NCI-H460 (cell line): Measurements from ENCODE around the gene TRIM73. TPM values are rescaled to one million over a fixed set of nuclear protein-coding genes. Genes with fewer than 3 reads are reported as not detected.
"Not testable (repeated sequence)": the region's sequence is repeated elsewhere in the genome, so short reads cannot be mapped to it uniquely, and the experiment has no call there.

ENCODE experiments used
- DNase-seq: peaks from one replicate; pipeline ENCODE4 v3.0.0-alpha.2; 2016; ENCODE audit warnings: low read depth; ENCODE audit errors: extremely low read depth
- polyA plus RNA-seq: library from polyadenylated mRNA; depleted of rRNA; stranded (reverse); fragments of >200 nt; gene quantifications from 2 replicates; pipeline ENCODE4 v1.2.3, GENCODE V29; 2014; cell fraction: nucleus; rRNA removed
- total RNA-seq: library from RNA; depleted of rRNA; stranded (reverse); fragments of >200 nt; shearing (Covaris generic); gene quantifications from 2 replicates; pipeline ENCODE4 v1.2.3, GENCODE V29; 2014; rRNA removed

TRIM73 gene
- total RNA-seq = 0.78 and 1.4 TPM in 2 replicates
- 1.9 and 4.1 TPM in 2 replicates for polyA plus RNA-seq

DNA sequence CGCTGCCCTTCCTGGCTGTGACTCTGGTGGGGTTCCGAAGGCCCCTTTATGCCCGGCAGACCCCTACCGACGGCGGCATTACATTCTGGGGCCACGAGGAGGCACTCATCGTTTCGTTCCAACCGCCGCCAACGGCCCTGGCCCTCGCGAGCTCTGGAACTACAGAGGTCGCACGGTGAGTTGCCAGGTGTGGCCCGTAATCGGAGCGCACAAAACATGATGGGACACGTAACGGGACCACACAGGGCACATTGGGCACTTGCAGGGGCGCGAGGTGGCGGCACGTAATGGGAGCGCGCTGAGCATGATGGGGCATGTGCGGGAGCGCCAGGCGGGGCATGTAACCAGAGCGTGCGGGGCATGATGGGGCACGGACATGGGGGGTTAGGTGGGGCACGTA is at the start of gene TRIM73:
Gene TRIM73, plus strand, starts transcription at position 301 of the 400 bp plus-strand sequence. CDS start 3,305 bp downstream, outside the sequence.
- not testable (repeated sequence) for DNase-seq

- DNase-seq = not testable (repeated sequence)
These were observed 36.5 kb upstream of the TRIM73 start for GRCh38 chr7:75358671-75359541.

- DNase-seq = not testable (repeated sequence)
These were observed 35.9 kb upstream of the TRIM73 start for GRCh38 chr7:75359542-75359848.

GRCh38 chr7:75364079-75364478 is 31.4 kb upstream of the TRIM73 start:
- DNase-seq = not testable (repeated sequence)

GRCh38 chr7:75366643-75367042 is 28.8 kb upstream of the TRIM73 start:
- not testable (repeated sequence) for DNase-seq

- DNase-seq = not testable (repeated sequence)
These were observed 28.1 kb upstream of the TRIM73 start for GRCh38 chr7:75367313-75367712.

- not testable (repeated sequence) for DNase-seq
These were observed 21.3 kb upstream of the TRIM73 start for GRCh38 chr7:75374144-75374518.

DNA sequence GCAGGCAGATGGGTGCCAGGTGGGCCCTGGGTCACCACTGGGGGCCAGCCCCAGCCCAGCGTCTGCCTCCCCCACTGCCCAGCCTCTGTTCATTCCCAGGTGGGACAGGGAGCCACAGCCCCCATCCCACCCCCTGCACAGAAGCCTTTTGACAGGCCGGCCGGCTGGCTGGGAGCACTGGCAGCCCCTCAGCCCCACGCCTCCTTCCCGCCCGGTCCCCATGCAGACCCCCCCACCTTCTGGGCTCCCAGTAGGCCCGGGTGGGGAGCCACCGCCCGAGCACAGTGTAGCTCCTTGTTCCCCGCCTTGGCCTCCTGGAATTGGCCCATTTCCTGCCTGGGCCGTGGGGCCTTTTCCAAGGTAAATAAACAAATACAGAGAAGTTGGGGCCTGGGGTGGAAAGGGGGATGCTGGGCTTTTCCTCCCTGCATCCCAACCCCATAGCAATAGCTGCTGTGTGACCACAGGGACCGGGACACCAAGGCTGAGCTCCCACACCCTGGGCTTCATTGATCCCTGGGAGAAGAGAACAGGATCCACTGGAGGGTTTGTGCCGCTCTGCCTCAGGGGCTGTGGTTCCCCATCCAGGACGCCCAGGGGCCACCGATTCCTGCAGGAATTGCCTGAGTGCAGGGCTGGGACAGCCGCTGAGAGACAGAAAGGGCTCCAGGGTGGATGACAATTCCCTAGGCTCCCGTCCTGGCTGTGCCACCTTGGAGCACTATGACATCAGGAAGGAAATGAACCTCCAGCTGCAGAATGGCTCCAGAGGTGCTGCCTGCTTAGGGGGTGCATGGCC is 20.7 kb upstream of the TRIM73 start:
- DNase-seq = not testable (repeated sequence)

- not testable (repeated sequence) for DNase-seq
These were observed 2.2 kb upstream of the TRIM73 start for GRCh38 chr7:75393194-75393593.

DNA sequence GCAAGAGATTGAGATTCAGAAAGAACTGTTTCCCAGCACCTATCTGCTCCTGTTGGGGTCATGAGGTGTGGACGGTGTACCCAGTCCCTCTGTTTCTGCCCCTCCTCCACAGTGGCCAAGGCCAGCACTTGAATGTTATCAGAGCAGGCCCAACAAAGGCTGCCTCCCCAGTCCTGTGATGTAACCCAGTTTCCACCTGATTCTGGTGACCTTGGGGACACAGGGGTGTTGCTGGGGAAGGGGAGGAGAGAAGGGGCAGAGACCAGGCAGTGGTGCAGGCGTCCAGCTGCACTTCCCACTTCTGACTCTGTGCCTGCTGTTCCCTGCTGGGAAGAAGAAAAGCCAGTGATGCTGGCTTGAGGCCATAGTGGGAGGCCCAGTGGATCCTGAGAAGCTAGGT is 2.4 kb downstream of the TRIM73 start:
- DNase-seq = not testable (repeated sequence)

DNA sequence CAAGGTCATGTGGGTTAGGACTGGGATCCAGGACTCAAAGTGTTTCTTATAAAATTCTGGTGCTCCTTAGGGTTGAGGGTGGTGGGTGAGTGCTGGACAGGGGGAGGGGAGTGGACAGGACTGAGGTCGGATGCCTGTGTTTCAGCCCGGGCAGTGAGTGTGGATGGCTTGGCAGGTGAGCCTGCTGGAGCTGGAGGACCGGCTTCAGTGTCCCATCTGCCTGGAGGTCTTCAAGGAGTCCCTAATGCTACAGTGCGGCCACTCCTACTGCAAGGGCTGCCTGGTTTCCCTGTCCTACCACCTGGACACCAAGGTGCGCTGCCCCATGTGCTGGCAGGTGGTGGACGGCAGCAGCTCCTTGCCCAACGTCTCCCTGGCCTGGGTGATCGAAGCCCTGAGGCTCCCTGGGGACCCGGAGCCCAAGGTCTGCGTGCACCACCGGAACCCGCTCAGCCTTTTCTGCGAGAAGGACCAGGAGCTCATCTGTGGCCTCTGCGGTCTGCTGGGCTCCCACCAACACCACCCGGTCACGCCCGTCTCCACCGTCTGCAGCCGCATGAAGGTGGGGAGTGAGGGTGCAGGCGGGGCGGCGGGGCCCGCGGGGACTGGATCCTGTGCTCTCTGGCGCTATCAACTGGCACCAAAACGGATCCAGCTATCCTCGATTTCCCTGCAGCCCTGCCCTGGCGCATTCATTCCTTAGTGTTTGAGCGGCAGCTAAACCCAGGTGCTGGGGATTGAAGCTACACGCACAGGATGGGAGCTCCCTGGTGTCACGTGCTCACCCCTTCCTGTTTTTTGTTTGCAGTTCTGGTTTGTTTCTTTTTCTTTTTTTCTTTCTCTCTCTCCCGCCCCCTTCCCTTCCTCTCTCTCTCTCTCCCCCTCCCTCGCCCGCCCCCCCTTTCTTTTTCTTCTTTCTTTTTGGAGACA is 3.6 kb downstream of the TRIM73 start:
- DNase-seq = not testable (repeated sequence)

GRCh38 chr7:75400575-75400974 is 5.1 kb downstream of the TRIM73 start:
- not testable (repeated sequence) for DNase-seq

- not testable (repeated sequence) for DNase-seq
These were observed 8.3 kb downstream of the TRIM73 start for GRCh38 chr7:75403455-75404443.

DNA sequence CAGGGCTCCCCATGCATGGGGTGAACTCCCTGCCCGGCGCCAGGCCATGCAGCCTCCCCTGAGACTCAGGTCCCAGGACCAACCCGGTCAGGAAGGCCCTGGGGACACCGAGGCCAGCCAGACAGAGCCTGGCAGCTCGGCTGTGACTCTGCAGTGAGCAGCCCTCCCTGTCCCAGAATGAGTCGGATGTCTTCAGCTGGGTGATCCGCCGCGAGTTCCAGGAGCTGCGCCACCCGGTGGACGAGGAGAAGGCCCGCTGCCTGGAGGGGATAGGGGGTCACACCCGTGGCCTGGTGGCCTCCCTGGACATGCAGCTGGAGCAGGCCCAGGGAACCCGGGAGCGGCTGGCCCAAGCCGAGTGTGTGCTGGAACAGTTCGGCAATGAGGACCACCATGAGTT is 9.2 kb downstream of the TRIM73 start:
- DNase-seq = not testable (repeated sequence)

DNA sequence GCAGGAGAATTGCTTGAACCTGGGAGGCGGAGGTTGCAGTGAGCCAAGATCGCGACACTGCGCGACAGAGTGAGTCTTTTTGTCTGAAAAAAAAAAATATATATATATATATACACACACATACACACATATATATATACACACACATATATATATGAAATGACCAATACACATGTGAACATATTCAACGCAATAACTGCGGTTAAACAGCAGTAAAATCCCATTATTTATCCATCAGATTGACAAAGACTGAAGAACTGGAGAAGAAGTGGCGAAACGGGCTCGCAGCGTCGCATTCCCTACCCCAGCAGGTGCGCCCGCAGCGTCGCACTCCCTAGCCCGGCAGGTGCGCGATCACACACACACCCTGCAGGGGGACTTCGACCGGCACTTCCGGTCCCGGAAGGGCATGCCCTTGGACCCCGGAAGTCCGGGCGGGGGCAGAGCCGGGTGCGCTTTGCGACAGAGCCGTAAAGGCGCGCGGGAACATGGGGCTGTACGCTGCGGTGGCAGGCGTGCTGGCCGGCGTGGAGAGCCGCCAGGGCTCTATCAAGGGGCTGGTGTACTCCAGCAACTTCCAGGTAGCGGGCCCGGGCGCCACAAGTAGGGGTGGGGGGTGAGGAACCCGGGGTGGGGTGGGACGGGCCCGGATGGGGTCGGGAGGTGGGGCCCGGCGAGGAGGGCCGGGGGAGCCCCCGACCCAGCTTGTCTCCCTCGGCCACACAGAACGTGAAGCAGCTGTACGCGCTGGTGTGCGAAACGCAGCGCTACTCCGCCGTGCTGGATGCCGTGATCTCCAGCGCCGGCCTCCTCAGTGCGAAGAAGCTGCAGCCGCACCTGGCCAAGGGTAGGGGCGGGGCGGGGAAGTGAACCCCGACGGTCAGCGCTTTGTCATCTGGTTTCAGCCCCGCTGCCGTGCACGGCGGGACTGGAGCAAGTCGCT is 14.7 kb downstream of the TRIM73 start:
- not testable (repeated sequence) for DNase-seq

DNA sequence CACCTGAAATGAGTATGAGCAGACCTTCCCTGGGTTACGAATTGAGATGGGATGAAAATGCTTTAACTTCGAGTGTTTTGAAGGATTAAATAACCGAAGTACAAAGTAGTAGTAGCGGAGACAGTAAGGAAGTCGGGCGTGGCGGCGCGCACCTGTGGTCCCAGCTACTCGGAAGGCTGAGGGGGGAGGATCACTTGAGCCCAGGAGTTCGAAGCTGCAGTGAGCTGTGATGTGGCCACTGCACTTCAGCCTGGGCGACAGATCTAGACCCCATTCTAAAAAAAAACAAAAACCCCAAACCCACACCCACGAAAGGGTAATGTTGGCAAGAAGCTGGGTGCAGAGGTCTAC is 15.4 kb downstream of the TRIM73 start:
- not testable (repeated sequence) for DNase-seq

- DNase-seq = not testable (repeated sequence)
These were observed 18.8 kb downstream of the TRIM73 start for GRCh38 chr7:75414204-75414603.
